GM18511 (cell line): ENCODE data around the gene ACO1.
"Not testable (repeated sequence)": the region's sequence is repeated elsewhere in the genome, so short reads cannot be mapped to it uniquely, and the experiment has no call there.

ENCODE experiments used
- ATAC-seq: cut with Tn5 transposase; IDR thresholded peaks from one replicate; pipeline ENCODE4 v1.9.1; 2021; ENCODE audit warnings: mild to moderate bottlenecking, moderate library complexity; ENCODE audit not compliant: unreplicated experiment

Gene ACO1

DNA sequence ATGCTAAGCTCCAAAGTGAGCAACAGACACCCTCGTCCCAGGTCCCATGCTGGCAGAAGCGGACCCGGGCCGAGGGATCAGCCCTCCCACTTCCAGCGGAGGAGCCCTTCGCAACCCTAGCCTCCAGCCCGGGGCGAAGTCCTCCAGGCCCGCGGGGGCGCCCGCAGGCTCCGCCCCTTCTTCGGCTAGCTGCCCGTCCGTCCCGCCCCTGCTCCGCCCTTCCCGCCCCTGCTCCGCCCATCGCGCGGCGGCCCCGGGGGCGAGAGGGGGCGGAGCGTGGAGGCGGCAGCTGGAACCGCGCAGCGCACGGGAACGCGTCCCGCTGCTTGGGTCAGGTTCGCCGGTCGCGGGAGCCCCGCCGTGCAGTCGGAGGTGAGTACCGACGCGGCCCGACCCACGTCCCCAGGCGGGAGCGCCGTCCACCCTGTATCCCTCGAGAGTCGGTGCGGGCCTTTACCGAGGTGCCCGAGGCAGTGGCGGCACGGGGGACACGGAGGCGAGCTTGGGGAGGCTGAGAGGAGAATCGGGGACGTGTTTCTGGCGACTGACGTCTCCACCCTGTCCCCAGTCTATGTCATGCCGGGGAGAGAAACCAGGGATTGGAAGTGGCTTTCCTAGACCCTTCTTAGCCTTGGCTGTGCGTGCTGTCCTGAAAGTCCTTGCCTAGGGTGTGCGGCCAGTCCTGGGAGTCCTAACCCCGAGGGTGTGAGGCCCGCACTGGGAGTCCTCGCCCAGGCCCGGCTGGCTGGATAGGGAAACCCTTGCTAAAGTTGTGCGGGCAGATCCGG lies at the start of gene ACO1:
Gene ACO1 (plus strand): TSS at position 280 of the 788 bp plus-strand sequence. CDS start 20,864 bp downstream, outside the sequence.
- ATAC-seq = peak; percentile 97

DNA sequence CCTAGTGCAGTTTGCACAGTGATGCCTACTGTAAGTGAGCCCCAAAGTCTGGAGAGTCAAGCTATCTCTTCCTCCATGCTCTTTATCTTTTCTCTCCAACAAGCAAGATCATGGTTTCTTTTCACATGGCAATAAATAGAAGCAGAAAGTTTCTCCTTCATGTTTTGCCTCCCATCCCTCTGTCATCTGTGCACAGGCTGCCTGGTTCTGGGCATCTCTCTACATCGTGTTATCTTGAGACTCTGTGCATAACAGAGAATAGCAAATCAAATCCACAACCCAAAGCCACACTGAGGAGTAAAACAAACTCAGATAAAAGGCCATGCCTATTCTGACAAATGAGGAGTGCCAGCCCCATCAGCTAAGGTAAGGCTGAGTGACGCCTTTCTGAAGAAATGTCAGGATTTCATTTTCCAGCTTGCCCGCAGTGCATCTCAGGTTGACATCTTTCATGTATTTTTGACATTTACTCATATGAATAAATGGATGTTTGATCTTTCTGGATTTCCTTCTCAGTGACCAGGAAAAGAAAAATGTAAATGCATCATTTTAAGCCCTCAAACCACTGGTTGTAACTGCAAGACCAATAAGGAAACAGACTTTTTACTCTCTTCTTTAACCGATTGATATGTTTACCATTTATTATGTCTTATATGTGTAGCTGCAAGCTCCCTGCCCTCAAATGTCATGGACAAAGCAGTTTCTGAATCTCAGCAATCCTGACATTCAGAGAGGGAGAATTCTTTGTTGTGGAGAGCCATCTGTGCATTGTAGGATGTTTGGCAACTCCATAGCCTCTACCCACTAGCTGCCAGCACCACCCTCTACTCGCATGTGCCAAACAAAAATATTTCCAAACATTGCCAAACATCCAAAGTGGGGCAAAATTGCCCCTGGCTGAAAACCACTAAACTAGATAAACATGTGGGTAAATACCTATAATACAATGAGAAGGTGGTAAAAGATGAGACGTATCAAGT lies 49.2 kb upstream of the ACO1 start:
- ATAC-seq = no peak

- peak; percentile 78 for ATAC-seq
These were observed 45.0 kb upstream of the ACO1 start for GRCh38 chr9:32339424-32339823.

- ATAC-seq = no peak
These were observed 44.1 kb upstream of the ACO1 start for GRCh38 chr9:32340361-32340760.

DNA sequence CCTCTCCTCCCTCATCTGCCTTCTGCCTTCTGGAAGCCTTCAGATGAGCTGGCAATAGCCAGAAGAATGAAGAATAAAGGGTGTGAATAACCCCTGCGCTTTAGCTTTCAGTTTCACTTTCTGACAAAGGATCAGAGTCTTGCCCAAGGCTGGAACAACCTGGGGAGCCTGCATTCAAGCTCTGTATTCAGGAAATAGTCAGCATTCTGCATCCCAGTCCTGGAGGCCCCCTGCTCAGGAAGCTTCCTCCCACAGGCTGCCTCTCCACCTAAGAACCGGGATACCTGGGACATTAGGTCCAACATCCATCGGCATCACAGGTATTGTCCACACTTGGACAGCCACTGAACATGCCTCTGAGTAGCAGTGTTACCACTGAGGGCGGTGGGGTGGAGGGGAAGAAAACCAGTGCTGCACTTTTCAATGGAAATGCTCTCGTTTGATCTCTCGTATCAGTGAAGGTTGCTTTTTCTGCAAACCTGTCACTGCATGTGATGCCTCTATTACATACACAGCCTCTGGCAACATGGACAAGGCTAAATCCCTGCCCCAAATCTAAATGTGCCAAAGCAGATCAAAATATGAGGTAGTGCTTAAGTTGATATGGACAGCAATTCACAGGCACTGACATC lies 39.8 kb upstream of the ACO1 start:
- ATAC-seq = peak; percentile 67

DNA sequence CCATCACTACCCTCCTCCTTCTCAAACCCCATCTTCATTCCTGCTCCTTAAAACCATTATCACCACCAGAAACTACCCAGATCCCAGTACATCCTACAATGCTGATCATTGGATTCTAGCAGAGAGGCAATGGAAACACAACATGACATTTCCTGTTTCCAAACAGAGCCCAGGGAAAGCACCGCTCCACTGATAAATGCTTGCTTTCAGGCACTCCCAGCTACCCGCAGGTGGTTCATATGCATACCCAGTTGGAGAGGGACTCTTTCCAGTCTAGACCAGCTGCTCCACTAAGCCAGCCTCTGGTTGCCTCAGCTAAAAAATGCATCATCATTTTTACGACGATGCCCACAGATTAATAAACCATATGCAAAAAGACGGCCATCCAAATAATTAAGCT lies 39.2 kb upstream of the ACO1 start:
- no peak for ATAC-seq

DNA sequence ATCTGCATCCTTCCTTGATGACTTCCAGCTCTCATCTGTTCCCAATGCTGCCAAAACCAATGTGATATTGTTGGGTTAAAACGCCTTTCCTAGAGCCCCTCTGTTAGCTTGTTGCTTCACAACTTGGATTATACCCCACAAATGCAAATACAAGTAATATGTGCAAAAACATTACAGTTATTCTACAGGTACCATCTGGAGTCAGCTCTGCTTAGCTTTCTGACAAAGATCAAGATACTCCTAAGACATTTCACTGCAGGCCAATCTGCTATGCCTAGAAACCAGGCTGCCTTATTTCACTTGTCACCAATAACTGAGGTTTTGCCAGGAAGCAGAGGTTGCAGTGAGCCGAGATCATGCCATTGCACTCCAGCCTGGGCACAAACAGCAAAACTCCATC lies 36.9 kb upstream of the ACO1 start:
- ATAC-seq = no peak

DNA sequence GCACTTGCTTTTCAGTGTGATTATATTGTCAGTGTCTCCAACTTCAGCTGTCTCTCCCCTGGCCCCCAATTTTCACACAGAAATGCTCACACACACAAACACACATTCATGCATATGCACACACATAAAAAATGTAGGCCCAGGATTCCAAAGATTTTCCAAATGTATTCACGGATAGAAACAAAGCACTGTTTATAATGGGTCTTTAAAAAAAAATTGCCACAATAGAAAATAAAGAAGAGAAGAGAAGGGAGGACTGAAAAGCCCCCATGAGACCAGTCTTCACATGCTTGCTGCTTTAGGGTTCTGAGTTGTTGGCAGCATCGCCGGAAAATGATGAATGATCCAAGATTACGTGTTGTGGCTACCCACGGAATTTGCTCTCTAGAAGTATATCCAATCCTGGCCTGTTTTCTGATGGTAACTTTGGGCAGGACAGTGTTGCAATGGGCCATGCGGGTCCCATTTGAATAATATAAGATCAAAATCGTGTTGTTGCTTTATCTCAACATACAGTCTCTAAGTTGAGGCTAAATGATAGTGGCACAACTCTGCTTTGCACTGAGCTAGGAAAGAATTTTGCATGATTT lies 36.2 kb upstream of the ACO1 start:
- ATAC-seq = no peak

- ATAC-seq = no peak
These were observed 35.4 kb upstream of the ACO1 start for GRCh38 chr9:32349013-32349412.

DNA sequence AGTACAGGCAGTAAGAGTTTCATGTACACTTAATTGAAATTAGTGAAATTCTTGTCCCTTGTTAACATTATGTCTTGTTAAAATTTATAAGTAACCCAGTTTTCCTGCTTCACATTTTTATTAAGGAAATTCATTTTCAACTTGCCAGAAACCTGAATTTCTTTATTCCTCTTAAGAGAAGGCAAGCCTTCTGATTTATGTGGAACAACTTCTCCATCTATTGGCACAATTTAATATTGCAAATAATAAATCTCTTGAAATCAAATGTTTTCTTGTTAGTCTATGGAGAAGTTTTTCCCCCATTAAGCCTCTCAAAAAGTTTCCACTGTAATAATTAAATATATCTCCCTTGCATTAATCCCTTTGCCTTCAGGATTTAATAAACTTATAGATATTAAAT lies 33.8 kb upstream of the ACO1 start:
- no peak for ATAC-seq

DNA sequence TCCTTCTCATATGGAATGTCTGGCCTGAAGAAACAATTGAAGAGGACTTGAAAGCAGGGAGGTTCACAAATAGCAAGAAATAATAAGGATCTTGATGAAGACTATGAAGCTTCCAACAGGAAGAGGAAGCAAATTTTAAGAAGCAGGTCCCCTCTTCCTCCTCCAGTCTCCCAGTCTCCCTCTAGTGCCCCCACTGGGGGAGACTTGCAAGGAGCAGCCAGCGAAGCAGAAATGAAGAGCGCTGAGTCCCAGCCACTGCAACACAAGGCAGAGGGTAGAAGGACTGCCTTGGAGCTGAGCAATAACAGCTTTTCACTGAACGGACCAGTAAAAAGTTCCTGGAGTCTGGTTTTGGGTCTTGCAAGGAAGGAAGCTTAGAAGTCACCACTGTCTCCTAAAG lies 32.6 kb upstream of the ACO1 start:
- ATAC-seq = no peak

GRCh38 chr9:32353476-32353875 lies 31.0 kb upstream of the ACO1 start:
- ATAC-seq = not testable (repeated sequence)

- no peak for ATAC-seq
These were observed 25.0 kb upstream of the ACO1 start for GRCh38 chr9:32359452-32359851.

GRCh38 chr9:32360983-32361673 lies 23.3 kb upstream of the ACO1 start:
- ATAC-seq = no peak

GRCh38 chr9:32371279-32371678 lies 13.2 kb upstream of the ACO1 start:
- no peak for ATAC-seq

DNA sequence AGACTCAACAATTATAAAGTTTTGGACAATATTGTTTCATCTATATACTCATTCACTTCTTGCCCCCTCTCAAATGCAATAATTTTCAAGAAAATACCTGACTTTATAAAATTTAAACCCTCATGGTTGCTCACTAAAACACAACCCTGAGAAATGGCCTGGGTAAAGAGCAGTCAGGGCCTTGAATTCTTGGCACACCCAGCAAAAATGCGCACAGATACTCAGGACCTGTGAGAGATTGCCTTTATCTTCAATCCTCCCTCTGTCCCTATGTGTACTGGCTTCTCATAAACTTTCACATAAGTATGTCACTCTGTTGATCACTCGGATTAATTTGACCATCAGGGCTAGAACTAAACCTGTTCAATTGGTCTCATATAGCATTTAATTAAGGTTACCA lies 12.8 kb upstream of the ACO1 start:
- no peak for ATAC-seq

GRCh38 chr9:32376285-32376684 lies 8.2 kb upstream of the ACO1 start:
- no peak for ATAC-seq

DNA sequence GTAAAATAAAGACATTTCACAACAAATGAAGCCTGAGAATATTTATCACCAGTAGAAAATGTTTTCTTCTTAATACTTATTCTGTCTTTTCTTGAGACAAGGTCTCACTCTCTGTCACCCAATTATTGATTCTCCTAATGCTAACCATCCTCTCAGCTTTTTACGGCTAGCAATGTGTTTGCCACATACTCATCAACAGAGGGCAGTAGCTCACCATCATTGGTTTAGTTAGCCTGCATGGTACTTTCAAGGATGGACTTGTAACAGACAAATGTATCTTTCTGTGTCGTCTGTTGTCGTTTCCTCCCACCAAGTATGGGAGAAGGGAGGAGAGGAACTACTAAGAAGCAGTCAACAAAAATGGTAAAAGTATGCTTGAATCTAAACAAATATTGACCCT lies 5.9 kb upstream of the ACO1 start:
- peak; percentile 87 for ATAC-seq

- peak; percentile 85 for ATAC-seq
These were observed 5.3 kb upstream of the ACO1 start for GRCh38 chr9:32378993-32379729.

DNA sequence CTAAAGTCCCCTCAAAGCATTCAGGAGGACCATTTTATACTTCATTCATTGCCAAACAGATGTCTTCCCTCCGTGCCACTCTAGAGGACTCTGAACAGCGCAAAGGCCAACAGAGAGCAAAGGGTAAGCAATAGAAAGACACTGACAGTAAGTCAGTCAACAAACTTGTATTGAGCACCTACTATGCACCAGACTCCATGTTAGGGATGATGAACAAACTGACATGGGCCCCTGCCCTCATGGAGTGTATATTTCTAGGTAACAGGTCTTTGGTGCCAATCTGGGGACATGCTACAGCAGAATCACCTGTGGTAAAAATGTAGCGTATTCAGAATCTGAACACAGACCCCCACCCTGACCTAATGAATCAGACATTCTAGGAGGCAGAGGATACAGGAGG lies 3.5 kb upstream of the ACO1 start:
- ATAC-seq = no peak
